ENCODE results near the gene CLIP1.
"Not testable (repeated sequence)": the region's sequence is repeated elsewhere in the genome, so short reads cannot be mapped to it uniquely, and the experiment has no call there.

The CLIP1 gene

DNA sequence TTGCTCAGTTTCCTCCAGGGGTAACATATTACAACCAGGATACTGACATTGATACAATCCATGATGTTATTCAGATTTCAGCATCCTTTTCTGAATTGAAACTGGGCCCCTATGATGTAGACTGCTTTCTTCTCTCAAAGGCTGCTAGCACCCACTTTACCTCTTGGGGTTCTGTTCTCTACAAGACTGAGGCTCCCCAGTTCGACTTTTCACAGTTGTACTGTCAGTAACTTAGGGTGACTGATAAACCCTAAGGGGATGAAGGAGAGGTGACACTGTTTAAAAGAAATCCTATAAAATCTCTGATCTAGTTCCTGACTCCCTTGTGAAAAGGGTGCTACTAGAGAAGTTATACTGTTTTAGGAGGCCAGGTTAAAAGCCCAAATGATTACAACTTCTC is 157.0 kb downstream of the CLIP1 start:
- Histone ChIP-seq H3K4me3 (replicated peaks; ENCODE audit: insufficient read depth, low read length) (peak overlapping the region; percentile 94), H3K27me3 (ENCODE audit: insufficient read depth, poor library complexity, severe bottlenecking) (no peaks in the 10 kb centered on the region)
- no peak for DNase-seq (ENCODE audit: low read depth in 1 of 2, low spot score in 1 of 2)

GRCh38 chr12:122260735-122261134 is 161.7 kb downstream of the CLIP1 start:
- DNase-seq (ENCODE audit: low read depth in 1 of 2, low spot score in 1 of 2); H3K27me3 ChIP-seq (ENCODE audit: insufficient read depth, poor library complexity, severe bottlenecking); H3K27ac ChIP-seq (replicated peaks); H3K4me3 ChIP-seq (replicated peaks; ENCODE audit: insufficient read depth, low read length): not testable (repeated sequence)

More for the DNA sequence above, 157.0 kb downstream of the CLIP1 start:
- peak overlapping the region; percentile 82 for H3K27ac ChIP-seq (replicated peaks)
- TF ChIP-seq, protein P1, sequence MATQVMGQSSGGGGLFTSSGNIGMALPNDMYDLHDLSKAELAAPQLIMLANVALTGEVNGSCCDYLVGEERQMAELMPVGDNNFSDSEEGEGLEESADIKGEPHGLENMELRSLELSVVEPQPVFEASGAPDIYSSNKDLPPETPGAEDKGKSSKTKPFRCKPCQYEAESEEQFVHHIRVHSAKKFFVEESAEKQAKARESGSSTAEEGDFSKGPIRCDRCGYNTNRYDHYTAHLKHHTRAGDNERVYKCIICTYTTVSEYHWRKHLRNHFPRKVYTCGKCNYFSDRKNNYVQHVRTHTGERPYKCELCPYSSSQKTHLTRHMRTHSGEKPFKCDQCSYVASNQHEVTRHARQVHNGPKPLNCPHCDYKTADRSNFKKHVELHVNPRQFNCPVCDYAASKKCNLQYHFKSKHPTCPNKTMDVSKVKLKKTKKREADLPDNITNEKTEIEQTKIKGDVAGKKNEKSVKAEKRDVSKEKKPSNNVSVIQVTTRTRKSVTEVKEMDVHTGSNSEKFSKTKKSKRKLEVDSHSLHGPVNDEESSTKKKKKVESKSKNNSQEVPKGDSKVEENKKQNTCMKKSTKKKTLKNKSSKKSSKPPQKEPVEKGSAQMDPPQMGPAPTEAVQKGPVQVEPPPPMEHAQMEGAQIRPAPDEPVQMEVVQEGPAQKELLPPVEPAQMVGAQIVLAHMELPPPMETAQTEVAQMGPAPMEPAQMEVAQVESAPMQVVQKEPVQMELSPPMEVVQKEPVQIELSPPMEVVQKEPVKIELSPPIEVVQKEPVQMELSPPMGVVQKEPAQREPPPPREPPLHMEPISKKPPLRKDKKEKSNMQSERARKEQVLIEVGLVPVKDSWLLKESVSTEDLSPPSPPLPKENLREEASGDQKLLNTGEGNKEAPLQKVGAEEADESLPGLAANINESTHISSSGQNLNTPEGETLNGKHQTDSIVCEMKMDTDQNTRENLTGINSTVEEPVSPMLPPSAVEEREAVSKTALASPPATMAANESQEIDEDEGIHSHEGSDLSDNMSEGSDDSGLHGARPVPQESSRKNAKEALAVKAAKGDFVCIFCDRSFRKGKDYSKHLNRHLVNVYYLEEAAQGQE (IDR thresholded peaks at IDR 0.05; ENCODE audit: insufficient replicate concordance, low read depth): no peak
- no peak for TF ChIP-seq POLR2AphosphoS5 (IDR thresholded peaks at IDR 0.05; ENCODE audit: low read depth)
- TF ChIP-seq, protein P2, sequence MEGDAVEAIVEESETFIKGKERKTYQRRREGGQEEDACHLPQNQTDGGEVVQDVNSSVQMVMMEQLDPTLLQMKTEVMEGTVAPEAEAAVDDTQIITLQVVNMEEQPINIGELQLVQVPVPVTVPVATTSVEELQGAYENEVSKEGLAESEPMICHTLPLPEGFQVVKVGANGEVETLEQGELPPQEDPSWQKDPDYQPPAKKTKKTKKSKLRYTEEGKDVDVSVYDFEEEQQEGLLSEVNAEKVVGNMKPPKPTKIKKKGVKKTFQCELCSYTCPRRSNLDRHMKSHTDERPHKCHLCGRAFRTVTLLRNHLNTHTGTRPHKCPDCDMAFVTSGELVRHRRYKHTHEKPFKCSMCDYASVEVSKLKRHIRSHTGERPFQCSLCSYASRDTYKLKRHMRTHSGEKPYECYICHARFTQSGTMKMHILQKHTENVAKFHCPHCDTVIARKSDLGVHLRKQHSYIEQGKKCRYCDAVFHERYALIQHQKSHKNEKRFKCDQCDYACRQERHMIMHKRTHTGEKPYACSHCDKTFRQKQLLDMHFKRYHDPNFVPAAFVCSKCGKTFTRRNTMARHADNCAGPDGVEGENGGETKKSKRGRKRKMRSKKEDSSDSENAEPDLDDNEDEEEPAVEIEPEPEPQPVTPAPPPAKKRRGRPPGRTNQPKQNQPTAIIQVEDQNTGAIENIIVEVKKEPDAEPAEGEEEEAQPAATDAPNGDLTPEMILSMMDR (IDR thresholded peaks at IDR 0.05; ENCODE audit: insufficient read depth, low read length): no peak
- no peak for TF ChIP-seq GABPA (IDR thresholded peaks at IDR 0.05; ENCODE audit: low read depth)
- no peak for TF ChIP-seq SPI1 (IDR thresholded peaks at IDR 0.05; ENCODE audit: borderline replicate concordance, low read depth)

GRCh38 chr12:122258939-122259338 is 163.5 kb downstream of the CLIP1 start:
- not testable (repeated sequence) for H3K27ac ChIP-seq (replicated peaks); H3K4me3 ChIP-seq (replicated peaks; ENCODE audit: insufficient read depth, low read length); H3K27me3 ChIP-seq (ENCODE audit: insufficient read depth, poor library complexity, severe bottlenecking); DNase-seq (ENCODE audit: low read depth in 1 of 2, low spot score in 1 of 2)

GRCh38 chr12:122258462-122258861 is 164.0 kb downstream of the CLIP1 start:
- H3K27me3 ChIP-seq (ENCODE audit: insufficient read depth, poor library complexity, severe bottlenecking); DNase-seq (ENCODE audit: low read depth in 1 of 2, low spot score in 1 of 2); H3K4me3 ChIP-seq (replicated peaks; ENCODE audit: insufficient read depth, low read length); H3K27ac ChIP-seq (replicated peaks): not testable (repeated sequence)

DNA sequence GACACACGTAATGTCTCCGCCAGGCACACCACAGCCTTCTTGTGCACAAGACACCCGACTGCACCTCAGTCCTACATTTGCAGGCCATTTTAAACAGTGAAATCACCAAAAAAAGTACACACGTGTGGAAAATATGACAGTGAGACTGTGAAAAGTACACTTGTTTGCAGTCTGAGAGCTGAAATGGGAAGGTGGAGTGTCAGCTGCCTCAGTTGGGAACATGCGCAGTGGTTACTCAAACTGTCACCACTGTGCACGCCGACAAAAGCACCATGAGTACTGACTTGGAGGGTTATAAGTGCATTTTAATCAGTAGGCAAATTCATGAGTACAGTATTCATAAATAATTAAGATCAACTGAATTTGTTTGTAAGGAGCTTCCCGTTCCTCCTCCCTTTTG is 171.9 kb downstream of the CLIP1 start:
- TF ChIP-seq GABPA (IDR thresholded peaks at IDR 0.05; ENCODE audit: low read depth): no peak
- no peak for TF ChIP-seq SPI1 (IDR thresholded peaks at IDR 0.05; ENCODE audit: borderline replicate concordance, low read depth)
- H3K27ac ChIP-seq (replicated peaks): no peak overlapping the region

GRCh38 chr12:122250047-122250446 is 172.4 kb downstream of the CLIP1 start:
- DNase-seq (ENCODE audit: low read depth in 1 of 2, low spot score in 1 of 2): no peak
- Histone ChIP-seq H3K4me3 (replicated peaks; ENCODE audit: insufficient read depth, low read length) (no peak overlapping the region), H3K27me3 (ENCODE audit: insufficient read depth, poor library complexity, severe bottlenecking) (no peaks in the 10 kb centered on the region), H3K27ac (replicated peaks) (no peak overlapping the region)
- TF ChIP-seq POLR2AphosphoS5 (IDR thresholded peaks at IDR 0.05; ENCODE audit: low read depth): no peak
- TF ChIP-seq, protein P1 (IDR thresholded peaks at IDR 0.05; ENCODE audit: insufficient replicate concordance, low read depth): no peak

More for the DNA sequence above, 171.9 kb downstream of the CLIP1 start:
- DNase-seq (ENCODE audit: low read depth in 1 of 2, low spot score in 1 of 2): no peak
- Histone ChIP-seq H3K27me3 (ENCODE audit: insufficient read depth, poor library complexity, severe bottlenecking) (no peaks in the 10 kb centered on the region), H3K4me3 (replicated peaks; ENCODE audit: insufficient read depth, low read length) (no peak overlapping the region)
